ENCODE measurements around the gene LARGE2. TPM values are rescaled to one million over a fixed set of nuclear protein-coding genes. Genes with fewer than 3 reads are reported as not detected.

The LARGE2 gene
- total and polyA plus RNA-seq, 12 donors: 0.23 to 0.42 TPM; not detected in 10

DNA sequence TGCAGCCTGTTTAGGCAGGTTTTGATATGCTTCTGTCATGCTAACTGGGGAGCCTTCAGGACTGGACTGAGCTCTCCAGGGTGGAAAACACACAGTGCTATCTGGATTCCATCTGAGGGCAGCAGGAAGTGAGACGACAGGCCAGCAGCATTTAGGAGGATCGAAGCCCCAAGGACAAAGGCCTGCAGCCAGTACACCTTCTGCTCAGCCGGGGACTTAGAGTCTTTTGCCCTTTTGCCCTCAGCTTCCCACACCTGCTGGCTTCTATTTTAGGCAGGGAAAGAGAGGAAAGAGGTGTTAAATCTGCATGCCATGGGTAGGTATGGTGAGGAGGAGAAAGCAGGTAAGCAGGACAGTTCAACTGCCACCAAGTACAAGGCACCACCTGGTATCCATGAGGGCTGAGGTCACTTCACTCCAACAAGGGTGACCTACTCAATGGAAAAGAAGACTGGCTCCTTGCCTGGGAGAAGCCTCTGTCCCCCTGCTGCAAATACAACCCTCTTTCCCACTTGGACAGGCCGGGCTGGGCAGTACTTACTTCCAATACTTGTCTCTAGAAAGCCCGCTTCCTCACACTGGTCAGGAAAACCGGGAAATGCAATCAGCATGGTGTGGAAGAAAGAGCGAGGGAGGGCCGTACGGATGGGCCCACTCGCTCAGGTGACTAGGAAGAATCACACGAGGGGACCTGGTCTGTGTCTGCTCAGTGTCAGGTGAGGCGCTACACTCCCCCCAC is 12.3 kb downstream of the LARGE2 start:
- no peak overlapping the region for H3K4me3 ChIP-seq
- no peaks in the 10 kb centered on the region for H3K27me3 ChIP-seq
- no peak overlapping the region for H3K27ac ChIP-seq
- DNase-seq (no peak), ATAC-seq (no peak)
- 75 to 80% methylated on average over 12 of the region's 12 CpGs for WGBS, 2 donors
- H3K4me1 ChIP-seq: peaks cover 0 to 21% (median 13%) of the 10 kb centered on the region in 9 donors
- no peaks in the 10 kb centered on the region for H3K9me3 ChIP-seq
- TF ChIP-seq, protein P1, sequence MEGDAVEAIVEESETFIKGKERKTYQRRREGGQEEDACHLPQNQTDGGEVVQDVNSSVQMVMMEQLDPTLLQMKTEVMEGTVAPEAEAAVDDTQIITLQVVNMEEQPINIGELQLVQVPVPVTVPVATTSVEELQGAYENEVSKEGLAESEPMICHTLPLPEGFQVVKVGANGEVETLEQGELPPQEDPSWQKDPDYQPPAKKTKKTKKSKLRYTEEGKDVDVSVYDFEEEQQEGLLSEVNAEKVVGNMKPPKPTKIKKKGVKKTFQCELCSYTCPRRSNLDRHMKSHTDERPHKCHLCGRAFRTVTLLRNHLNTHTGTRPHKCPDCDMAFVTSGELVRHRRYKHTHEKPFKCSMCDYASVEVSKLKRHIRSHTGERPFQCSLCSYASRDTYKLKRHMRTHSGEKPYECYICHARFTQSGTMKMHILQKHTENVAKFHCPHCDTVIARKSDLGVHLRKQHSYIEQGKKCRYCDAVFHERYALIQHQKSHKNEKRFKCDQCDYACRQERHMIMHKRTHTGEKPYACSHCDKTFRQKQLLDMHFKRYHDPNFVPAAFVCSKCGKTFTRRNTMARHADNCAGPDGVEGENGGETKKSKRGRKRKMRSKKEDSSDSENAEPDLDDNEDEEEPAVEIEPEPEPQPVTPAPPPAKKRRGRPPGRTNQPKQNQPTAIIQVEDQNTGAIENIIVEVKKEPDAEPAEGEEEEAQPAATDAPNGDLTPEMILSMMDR (IDR thresholded peaks at IDR 0.05): no peak
- H3K36me3 ChIP-seq: peaks cover 0 to 90% (median 37%) of the 10 kb centered on the region in 9 donors
- intact Hi-C loops (cut with DNase I): no loop called here

- H3K4me3 ChIP-seq: no peak overlapping the region
- DNase-seq (no peak), ATAC-seq (no peak)
- TF ChIP-seq, protein P1 (IDR thresholded peaks at IDR 0.05): no peak
- peaks cover 0 to 13% (median 7%) of the 10 kb centered on the region in 9 donors for H3K4me1 ChIP-seq
- 91% methylated on average over 8 of the region's 8 CpGs for WGBS, 2 donors
- peaks cover 0 to 96% (median 37%) of the 10 kb centered on the region in 9 donors for H3K36me3 ChIP-seq
- intact Hi-C loops (cut with DNase I): no loop called here
- no peaks in the 10 kb centered on the region for H3K9me3 ChIP-seq
- H3K27ac ChIP-seq: no peak overlapping the region
- H3K27me3 ChIP-seq: no peaks in the 10 kb centered on the region
These were observed 13.1 kb downstream of the LARGE2 start for GRCh38 chr11:45935349-45936064.

- intact Hi-C loops (cut with DNase I): no loop called here
- Histone ChIP-seq H3K36me3 (peaks cover 0 to 99% (median 43%) of the 10 kb centered on the region in 9 donors), H3K27me3 (no peaks in the 10 kb centered on the region), H3K27ac (no peak overlapping the region), H3K4me1 (peaks cover 0 to 2% (median 0%) of the 10 kb centered on the region in 9 donors), H3K4me3 (no peak overlapping the region), H3K9me3 (no peaks in the 10 kb centered on the region)
- DNase-seq (no peak), ATAC-seq (no peak)
- 59 to 81% methylated on average over 4 of the region's 4 CpGs for whole genome bisulfite sequencing, 2 donors
- TF ChIP-seq, protein P1 (IDR thresholded peaks at IDR 0.05): no peak
These were observed 14.1 kb downstream of the LARGE2 start for GRCh38 chr11:45936511-45937054.

- WGBS, 2 donors: 92 to 93% methylated on average over 10 of the region's 10 CpGs
- H3K27me3 ChIP-seq: no peaks in the 10 kb centered on the region
- H3K4me3 ChIP-seq: no peak overlapping the region
- TF ChIP-seq, protein P1 (IDR thresholded peaks at IDR 0.05): no peak
- H3K4me1 ChIP-seq: no peaks in the 10 kb centered on the region
- no peaks in the 10 kb centered on the region for H3K9me3 ChIP-seq
- intact Hi-C loops (cut with DNase I): no loop called here
- no peak for DNase-seq
- no peak for ATAC-seq
- no peak overlapping the region for H3K27ac ChIP-seq
- peaks cover 0 to 99% (median 49%) of the 10 kb centered on the region in 9 donors for H3K36me3 ChIP-seq
These were observed 15.5 kb downstream of the LARGE2 start for GRCh38 chr11:45937916-45938315.

All from heart right ventricle (tissue), 16 donors.